SU-DHL-6 (cell line): ENCODE results near the gene TGFBR3L.

Source experiments
- H2AFZ ChIP-seq: fragments of 200-600 bp; sonication (generic); 2 replicates; pipeline ENCODE4 v1.6.1; 2014; ENCODE audit warnings: low read depth, mild to moderate bottlenecking, moderate library complexity, mixed read lengths, antibody characterized with exemption, low read length; ENCODE audit not compliant: severe bottlenecking
- H3F3A ChIP-seq: fragments of 200-600 bp; shearing (Covaris generic); 2 replicates; pipeline ENCODE4 v1.6.0; 2016; ENCODE audit warnings: antibody characterized with exemption, mild to moderate bottlenecking; ENCODE audit not compliant: insufficient read depth
- H3K27ac ChIP-seq: fragments of 200-600 bp; sonication (generic); 2 replicates; pipeline ENCODE4 v1.5.1; 2016; ENCODE audit warnings: low read depth, mild to moderate bottlenecking, low read length, moderate library complexity, mixed read lengths
- H3K27me3 ChIP-seq: fragments of 200-600 bp; sonication (generic), shearing (Covaris generic); 2 replicates; pipeline ENCODE4 v1.6.0; 2014; ENCODE audit warnings: mild to moderate bottlenecking, low read length
- H3K36me3 ChIP-seq: fragments of 200-600 bp; sonication (generic); 2 replicates; pipeline ENCODE4 v1.6.1; 2014; ENCODE audit warnings: mild to moderate bottlenecking, low read length, mixed read lengths
- H3K4me2 ChIP-seq: fragments of 300-600, 200-600 bp; shearing (Covaris generic), sonication (generic); 2 replicates; pipeline ENCODE4 v1.6.0; 2014; ENCODE audit warnings: low read length, low read depth, mild to moderate bottlenecking; ENCODE audit not compliant: poor library complexity, severe bottlenecking
- H3K4me3 ChIP-seq: fragments of 200-600 bp; sonication (generic); 2 replicates; pipeline ENCODE4 v1.5.1; 2014; ENCODE audit warnings: antibody characterized with exemption, low read length, mild to moderate bottlenecking, mixed read lengths; ENCODE audit not compliant: insufficient read depth, poor library complexity, severe bottlenecking
- H3K79me2 ChIP-seq: fragments of 200-600 bp; sonication (generic); 2 replicates; pipeline ENCODE4 v1.6.1; 2014; ENCODE audit warnings: mild to moderate bottlenecking, low read length, moderate library complexity; ENCODE audit not compliant: insufficient read depth
- H3K9ac ChIP-seq: fragments of 200-600 bp; sonication (generic); 2 replicates; pipeline ENCODE4 v1.7.0; 2014; ENCODE audit warnings: mild to moderate bottlenecking, low read length
- H3K9me2 ChIP-seq: fragments of 200-600 bp; sonication (generic); replicated peaks from 2 replicates; pipeline ENCODE4 v1.6.1; 2014; ENCODE audit warnings: low read length; ENCODE audit not compliant: insufficient read depth
- H3K9me3 ChIP-seq: fragments of 200-600 bp; sonication (generic); 2 replicates; pipeline ENCODE4 v1.6.1; 2014; ENCODE audit warnings: low read length, mixed read lengths; ENCODE audit not compliant: insufficient read depth
- H4K20me1 ChIP-seq: fragments of 200-600 bp; sonication (generic); 2 replicates; pipeline ENCODE4 v1.6.1; 2014; ENCODE audit warnings: low read depth, mild to moderate bottlenecking, antibody characterized with exemption, low read length, moderate library complexity, mixed read lengths
- CTCF ChIP-seq: fragments of 200-600 bp; sonication (generic); IDR thresholded peaks from one replicate; pipeline ENCODE4 v1.5.1; 2017; ENCODE audit warnings: antibody characterized with exemption, mild to moderate bottlenecking, low read length, moderate library complexity; ENCODE audit not compliant: insufficient read depth, poor library complexity, severe bottlenecking
- EZH2phosphoT487 ChIP-seq: fragments of 200-600 bp; sonication (generic), shearing (Covaris generic); conservative IDR thresholded peaks from 2 replicates; pipeline ENCODE4 v1.6.1; 2018; ENCODE audit warnings: mild to moderate bottlenecking, antibody characterized with exemption, low read length, moderate library complexity, mixed read lengths

Gene TGFBR3L

GRCh38 chr19:7883796-7884570 is 30.6 kb upstream of the TGFBR3L start:
- H3K79me2 ChIP-seq: no peaks in the 10 kb centered on the region

GRCh38 chr19:7885818-7886217 is 28.8 kb upstream of the TGFBR3L start:
- no peak overlapping the region for H2AFZ ChIP-seq
- H3K4me3 ChIP-seq: no peak overlapping the region
- H3K27ac ChIP-seq: no peak overlapping the region
- TF ChIP-seq CTCF (no peak), EZH2phosphoT487 (no peak)
- H3K36me3 ChIP-seq: no peaks in the 10 kb centered on the region
- H3K9ac ChIP-seq: no peak overlapping the region
- H3K4me2 ChIP-seq: no peak overlapping the region
- H3K27me3 ChIP-seq: no peaks in the 10 kb centered on the region
- no peaks in the 10 kb centered on the region for H3K79me2 ChIP-seq
- no peaks in the 10 kb centered on the region for H4K20me1 ChIP-seq
- no peaks in the 10 kb centered on the region for H3F3A ChIP-seq
- no peaks in the 10 kb centered on the region for H3K9me2 ChIP-seq
- H3K9me3 ChIP-seq: no peaks in the 10 kb centered on the region

More at GRCh38 chr19:7883796-7884570, 30.6 kb upstream of the TGFBR3L start:
- Histone ChIP-seq H2AFZ (no peak overlapping the region), H3K4me2 (no peak overlapping the region), H3K4me3 (no peak overlapping the region), H3K9ac (no peak overlapping the region), H4K20me1 (no peaks in the 10 kb centered on the region), H3K9me3 (no peaks in the 10 kb centered on the region), H3K27ac (no peak overlapping the region), H3K9me2 (no peaks in the 10 kb centered on the region), H3K27me3 (no peaks in the 10 kb centered on the region), H3K36me3 (no peaks in the 10 kb centered on the region), H3F3A (no peaks in the 10 kb centered on the region)
- TF ChIP-seq EZH2phosphoT487 (no peak), CTCF (no peak)

- Histone ChIP-seq H3K9ac (no peak overlapping the region), H3K27me3 (no peaks in the 10 kb centered on the region), H3K27ac (no peak overlapping the region)
Measured at GRCh38 chr19:7887408-7888144, 27.1 kb upstream of the TGFBR3L start.

More at GRCh38 chr19:7887408-7888144, 27.1 kb upstream of the TGFBR3L start:
- Histone ChIP-seq H3K79me2 (no peaks in the 10 kb centered on the region), H3K9me2 (no peaks in the 10 kb centered on the region), H3K4me3 (no peak overlapping the region), H3K36me3 (no peaks in the 10 kb centered on the region), H4K20me1 (no peaks in the 10 kb centered on the region), H2AFZ (no peak overlapping the region), H3F3A (no peaks in the 10 kb centered on the region), H3K9me3 (no peaks in the 10 kb centered on the region), H3K4me2 (no peak overlapping the region)
- TF ChIP-seq EZH2phosphoT487: no peak
